GM19395 (cell line): ENCODE data around the gene TRAF3.

Experiments used
- ATAC-seq: cut with Tn5 transposase; IDR thresholded peaks from one replicate; pipeline ENCODE4 v1.9.1; 2021; ENCODE audit warnings: mild to moderate bottlenecking, moderate library complexity; ENCODE audit not compliant: unreplicated experiment

TRAF3 gene

DNA sequence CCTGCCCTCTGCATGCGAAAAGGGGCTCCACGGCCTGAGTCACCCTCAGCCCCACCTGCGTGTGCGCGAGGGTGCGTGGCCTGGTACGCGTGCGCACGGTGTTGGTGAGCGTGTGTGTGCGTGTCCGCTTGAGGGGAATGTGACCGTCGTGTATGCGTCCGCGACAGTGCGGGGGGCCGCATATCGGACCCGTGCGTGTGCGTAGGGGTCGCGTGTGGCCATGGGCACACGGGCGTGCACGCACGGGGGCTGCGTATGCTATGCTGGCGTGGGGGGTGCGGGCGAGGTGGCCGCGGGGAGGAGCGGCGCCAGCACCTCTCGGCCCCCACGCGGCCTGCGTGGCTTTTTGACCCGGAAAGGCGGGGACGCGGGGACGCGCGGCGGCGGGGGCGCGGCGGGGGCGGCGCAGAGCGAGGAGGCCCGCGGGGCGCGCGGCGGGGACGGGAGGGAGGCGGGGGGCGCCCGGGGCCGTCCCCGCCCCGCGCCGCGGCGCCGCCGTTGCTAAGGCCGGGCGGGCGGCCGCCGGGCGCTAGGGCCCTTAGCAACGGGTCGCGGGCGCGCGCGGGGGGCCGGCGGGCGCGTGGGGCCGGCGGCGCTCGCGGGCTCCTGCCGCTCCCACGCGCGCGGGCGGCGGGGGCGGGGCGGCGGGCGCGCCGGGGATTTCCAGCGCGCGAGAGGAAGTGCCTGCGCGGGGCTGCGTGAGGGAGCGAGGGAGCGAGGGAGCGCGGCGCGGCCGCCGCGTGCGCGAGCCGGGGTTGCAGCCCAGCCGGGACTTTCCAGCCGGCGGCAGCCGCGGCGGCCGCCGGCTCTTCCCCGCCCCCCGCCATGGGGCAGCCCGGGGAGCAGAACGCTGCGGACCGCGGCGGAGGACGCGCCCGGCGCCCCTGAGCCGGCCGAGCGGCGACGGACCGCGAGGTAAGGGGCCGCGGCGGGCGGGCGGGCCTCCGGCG, at the start of gene TRAF3:
Gene TRAF3 (plus strand): TSS at position 689 of the 950 bp plus-strand sequence. CDS start 92,753 bp downstream, outside the sequence.
- no peak for ATAC-seq

- no peak for ATAC-seq
Observed at GRCh38 chr14:102728501-102728900, 48.7 kb upstream of the TRAF3 start.

GRCh38 chr14:102729268-102729667, 48.0 kb upstream of the TRAF3 start:
- ATAC-seq: no peak

GRCh38 chr14:102729825-102730224, 47.4 kb upstream of the TRAF3 start:
- ATAC-seq: no peak

DNA sequence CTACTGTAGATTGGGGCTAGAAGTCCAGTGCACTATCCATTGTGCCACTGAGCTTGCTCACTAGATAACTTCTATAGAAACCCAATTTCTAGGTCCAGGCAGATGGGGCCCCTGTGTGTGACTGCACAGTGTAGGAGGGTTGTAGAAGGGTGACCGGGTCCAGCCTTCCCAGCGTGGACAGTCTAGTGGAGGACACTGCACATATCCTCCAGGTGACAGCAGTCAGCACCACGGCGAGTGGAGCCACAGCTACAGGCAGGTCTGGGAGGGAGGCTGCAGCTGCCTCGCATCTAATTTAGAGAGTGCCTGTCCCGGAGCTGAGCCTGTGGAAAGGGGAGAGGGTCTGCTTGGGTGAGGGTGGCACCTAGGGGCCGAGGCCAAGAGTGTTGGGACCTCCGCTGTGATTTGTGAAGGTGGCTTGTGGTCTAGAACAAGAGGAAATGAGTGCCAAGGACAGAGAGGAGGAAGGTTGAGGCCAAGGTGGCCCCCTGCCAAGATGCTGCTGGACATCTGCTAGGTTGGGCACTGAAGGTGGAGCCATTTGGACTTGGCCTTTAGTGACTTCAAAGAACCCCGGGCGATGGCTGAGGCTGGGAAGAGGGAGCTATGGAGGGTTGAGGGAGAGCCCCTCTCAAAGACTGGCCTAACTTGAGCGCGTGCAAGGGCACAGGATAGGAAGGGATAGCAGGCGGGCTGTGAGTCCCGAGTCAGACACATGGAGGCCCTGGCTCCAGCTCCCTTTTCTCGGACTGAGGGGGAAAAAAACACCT, 46.0 kb upstream of the TRAF3 start:
- no peak for ATAC-seq

GRCh38 chr14:102731871-102732800, 45.1 kb upstream of the TRAF3 start:
- ATAC-seq: no peak

- ATAC-seq: no peak
Observed at GRCh38 chr14:102732924-102733323, 44.3 kb upstream of the TRAF3 start.

- no peak for ATAC-seq
Observed at GRCh38 chr14:102733326-102733725, 43.9 kb upstream of the TRAF3 start.

GRCh38 chr14:102734436-102734835, 42.8 kb upstream of the TRAF3 start:
- ATAC-seq: no peak

- no peak for ATAC-seq
Observed at GRCh38 chr14:102736956-102737355, 40.3 kb upstream of the TRAF3 start.

DNA sequence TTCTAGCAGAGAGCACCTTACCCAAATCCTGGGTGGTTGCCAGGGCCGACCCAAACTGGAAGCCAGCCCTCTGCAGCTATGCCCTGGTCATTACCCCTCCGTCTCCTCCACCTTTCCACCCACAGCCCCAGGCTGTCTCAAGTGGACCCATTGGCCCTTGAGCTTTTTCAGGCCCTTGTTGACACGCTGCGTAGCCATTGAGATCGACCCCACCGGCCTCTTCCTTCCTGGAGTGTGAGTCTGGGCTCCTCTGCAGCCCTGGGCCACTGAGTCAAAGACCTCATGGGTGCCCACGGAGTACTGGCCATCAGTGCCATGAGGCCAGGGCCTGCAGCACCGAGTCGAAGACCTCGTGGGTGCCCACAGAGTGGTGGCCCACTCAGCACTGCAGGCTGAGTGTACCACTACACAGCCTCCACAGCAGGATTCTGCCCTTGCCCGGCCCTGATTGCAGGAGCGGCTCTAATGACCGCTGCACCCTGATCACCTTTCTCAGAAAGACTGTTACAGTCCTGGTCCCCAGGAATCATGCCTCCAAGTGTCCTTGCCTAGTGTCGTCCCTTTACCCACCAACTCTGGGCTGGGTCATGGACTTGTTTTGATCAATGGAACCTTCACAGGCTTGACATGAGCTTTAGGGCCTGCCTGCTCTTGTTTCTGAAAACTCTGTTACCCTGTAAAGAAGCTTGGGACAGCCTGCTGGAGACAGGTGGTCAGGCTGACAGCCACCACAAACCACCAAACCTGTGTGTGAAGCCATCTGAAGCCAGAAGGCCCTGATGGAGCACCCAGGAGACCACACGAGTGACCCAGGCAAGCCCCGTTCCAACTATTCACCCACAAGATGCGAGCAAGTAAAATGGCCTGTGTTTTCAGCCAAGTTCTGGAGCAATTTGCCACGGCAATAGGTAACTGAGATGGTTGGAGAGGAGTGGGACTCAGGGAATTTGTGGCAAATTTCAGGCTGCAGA, 39.6 kb upstream of the TRAF3 start:
- no peak for ATAC-seq

DNA sequence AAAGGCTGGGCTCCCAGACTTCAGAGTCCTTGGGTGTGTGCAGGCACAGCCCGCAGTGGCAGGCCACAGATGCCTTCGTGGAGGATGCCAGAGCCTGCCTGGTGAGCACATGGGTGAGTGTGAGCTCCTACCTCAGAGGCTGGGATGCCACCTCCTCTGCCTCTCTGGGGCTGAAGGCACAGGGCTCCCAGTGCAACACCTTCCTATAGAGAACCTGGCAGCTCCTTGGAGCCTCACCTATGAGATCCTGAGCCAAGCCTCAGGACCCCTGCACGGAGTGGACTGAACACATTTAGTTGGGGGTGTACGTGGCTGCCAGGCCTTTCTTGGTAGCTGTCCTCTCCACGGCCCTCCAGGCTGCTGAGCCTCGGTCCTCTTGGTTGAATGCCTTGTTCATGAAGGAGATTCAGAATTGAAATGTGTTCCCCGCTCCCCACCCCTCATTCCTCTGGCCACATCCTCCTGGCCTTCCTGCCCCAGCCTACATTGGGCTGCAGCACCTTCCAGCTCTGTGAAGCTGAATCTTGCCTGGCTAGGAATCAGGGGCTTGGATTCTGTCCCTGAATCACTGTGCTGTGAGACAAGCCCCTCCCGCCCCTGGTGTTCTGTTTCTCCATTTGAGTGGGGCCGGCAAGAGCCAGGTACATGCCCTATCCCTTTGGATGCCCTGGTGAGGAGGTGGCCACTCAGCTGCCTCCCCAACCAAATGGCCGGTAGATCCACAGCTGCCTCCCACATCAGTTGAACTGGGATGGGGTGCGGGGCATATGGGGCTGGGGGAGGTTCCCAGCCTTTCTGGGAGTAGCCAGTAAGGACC, 38.7 kb upstream of the TRAF3 start:
- no peak for ATAC-seq

DNA sequence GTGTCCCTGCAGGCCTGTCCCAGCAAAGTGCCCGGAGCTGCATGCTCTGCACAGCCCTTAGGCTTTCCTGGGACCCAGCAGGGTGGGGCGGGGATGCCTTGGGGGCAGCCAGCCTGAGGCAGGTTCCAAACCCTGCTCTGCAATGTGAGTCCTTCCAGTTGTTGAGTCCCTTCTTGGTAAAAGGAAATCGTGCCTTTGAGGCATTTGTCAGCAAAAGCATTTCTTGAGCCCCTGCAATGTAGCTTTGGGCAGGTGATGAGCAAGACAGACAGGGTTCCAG, 38.1 kb upstream of the TRAF3 start:
- no peak for ATAC-seq

DNA sequence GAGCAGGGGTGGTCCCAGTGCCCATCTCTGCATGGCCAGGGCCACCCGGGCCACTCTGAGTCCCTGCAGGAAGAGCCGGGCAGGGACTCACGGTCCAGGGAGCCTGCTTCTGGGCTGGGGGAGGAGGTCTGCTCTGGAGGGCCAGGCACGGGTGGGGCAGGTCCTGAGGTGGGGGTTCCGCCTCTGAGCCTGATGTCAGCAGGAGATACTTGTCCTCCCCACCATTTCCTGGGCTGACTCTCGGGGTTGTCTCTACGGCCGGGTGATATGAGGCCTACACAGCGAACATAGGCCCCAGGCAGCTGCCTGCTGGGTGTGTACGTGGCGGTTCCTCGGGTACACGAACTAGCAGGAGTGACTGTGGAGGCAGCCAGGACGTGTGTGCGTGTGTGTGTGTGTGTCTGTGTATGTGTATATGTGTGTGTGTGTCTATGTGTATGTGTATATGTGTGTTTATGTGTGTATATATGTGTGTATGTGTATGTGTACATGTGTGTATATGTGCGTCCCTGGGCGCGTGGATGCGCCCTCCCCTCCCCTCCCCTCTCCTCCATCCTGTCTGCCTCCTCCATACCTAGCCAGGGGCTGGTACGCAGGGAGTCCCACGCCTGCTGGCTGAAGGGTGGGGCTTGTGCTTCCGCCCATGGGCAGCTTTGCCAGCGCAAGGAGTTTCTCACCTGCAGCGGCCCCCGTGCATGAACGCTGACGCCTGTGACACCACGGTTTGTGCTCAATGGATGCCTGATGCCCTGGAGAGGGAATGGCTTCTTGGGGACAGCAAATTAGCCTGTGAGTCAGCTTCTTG, 30.4 kb upstream of the TRAF3 start:
- ATAC-seq: no peak

DNA sequence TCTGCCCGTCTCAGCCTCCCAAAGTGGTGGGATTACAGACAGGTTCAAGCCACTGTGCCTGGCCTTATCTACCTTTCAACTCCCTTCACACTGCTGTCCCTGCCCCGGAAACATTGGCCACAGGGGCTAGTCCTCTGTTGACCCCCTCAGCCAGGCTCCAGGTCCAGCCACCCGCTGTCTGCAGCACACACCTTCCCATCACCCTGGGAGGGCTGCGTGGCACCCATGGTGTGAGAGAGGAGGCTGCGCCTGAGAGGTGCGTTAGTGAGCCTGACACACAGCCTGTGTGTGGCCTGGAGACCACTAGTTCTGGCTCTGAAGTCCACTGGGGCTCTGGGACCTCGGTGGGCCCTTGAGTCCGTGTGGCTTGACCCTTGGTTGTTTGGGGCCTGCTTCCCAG, 28.4 kb upstream of the TRAF3 start:
- ATAC-seq: no peak

GRCh38 chr14:102749393-102750305, 27.6 kb upstream of the TRAF3 start:
- no peak for ATAC-seq

- ATAC-seq: no peak
Observed at GRCh38 chr14:102750376-102750775, 26.9 kb upstream of the TRAF3 start.
